H1 (cell line): ENCODE data around the gene TLR8.

Experiments used
- CBX5 ChIP-seq: fragments of 300-800, 300-1000 bp; sonication (generic); IDR thresholded peaks from 2 replicates; pipeline ENCODE4 v1.7.1; 2016; ENCODE audit warnings: antibody characterized with exemption, low read length, low read depth
- CTCF ChIP-seq, 3 experiments: IDR thresholded peaks; 1 replicate in 2 of 3; 2 replicates in 1 of 3; pipeline versions ENCODE4 v1.5.1 to v1.6.1; 2011; ENCODE audit warnings: low read length in 3 of 3, mild to moderate bottlenecking in 3 of 3, inconsistent platforms in 2 of 3, low read depth in 1 of 3, moderate library complexity in 1 of 3; ENCODE audit not compliant: insufficient read depth in 1 of 3; ENCODE audit errors: control extremely low read depth in 1 of 3
- JUN ChIP-seq: IDR thresholded peaks from 2 replicates; pipeline ENCODE4 v1.6.1; 2011; ENCODE audit warnings: low read depth, mild to moderate bottlenecking, improper control_type of control experiment, low read length
- NRF1 ChIP-seq: IDR thresholded peaks from 2 replicates; pipeline ENCODE4 v1.6.1; 2011; ENCODE audit warnings: mild to moderate bottlenecking, low read depth, low read length, improper control_type of control experiment
- POLR2A ChIP-seq, 2 experiments: IDR thresholded peaks; 1 replicate in 1 of 2; 2 replicates in 1 of 2; pipeline ENCODE4 v1.6.1; 2011; ENCODE audit warnings: low read depth in 2 of 2, low read length in 2 of 2, mild to moderate bottlenecking in 2 of 2; ENCODE audit errors: control extremely low read depth in 1 of 2
- YY1 ChIP-seq: IDR thresholded peaks from 2 replicates; pipeline ENCODE4 v1.6.1; 2011; ENCODE audit warnings: low read depth, mild to moderate bottlenecking, low read length

GRCh38 chrX:12961196-12961718 is 54.8 kb downstream of the TLR8 start:
- TF ChIP-seq CTCF (IDR thresholded peaks at IDR 0.05; ENCODE audit: control extremely low read depth in 1 of 3, insufficient read depth in 1 of 3, low read depth in 1 of 3, low read length in 3 of 3) = no peak
- no peak for TF ChIP-seq JUN
- TF ChIP-seq NRF1 = no peak
- TF ChIP-seq YY1 = no peak
- no peak for TF ChIP-seq CBX5
- TF ChIP-seq POLR2A (IDR thresholded peaks at IDR 0.05; ENCODE audit: control extremely low read depth in 1 of 2, low read depth in 2 of 2, low read length in 2 of 2) = no peak
